Measurements from ENCODE around the gene SLC9A3. TPM values are rescaled to one million over a fixed set of nuclear protein-coding genes. Genes with fewer than 3 reads are reported as not detected.

The SLC9A3 gene
- 1.0 and 1.6 TPM in 2 replicates for total RNA-seq

GRCh38 chr5:524234-524972 lies at the start of gene SLC9A3:
TSS of gene SLC9A3 (minus strand) at chr5:524449.

DNA sequence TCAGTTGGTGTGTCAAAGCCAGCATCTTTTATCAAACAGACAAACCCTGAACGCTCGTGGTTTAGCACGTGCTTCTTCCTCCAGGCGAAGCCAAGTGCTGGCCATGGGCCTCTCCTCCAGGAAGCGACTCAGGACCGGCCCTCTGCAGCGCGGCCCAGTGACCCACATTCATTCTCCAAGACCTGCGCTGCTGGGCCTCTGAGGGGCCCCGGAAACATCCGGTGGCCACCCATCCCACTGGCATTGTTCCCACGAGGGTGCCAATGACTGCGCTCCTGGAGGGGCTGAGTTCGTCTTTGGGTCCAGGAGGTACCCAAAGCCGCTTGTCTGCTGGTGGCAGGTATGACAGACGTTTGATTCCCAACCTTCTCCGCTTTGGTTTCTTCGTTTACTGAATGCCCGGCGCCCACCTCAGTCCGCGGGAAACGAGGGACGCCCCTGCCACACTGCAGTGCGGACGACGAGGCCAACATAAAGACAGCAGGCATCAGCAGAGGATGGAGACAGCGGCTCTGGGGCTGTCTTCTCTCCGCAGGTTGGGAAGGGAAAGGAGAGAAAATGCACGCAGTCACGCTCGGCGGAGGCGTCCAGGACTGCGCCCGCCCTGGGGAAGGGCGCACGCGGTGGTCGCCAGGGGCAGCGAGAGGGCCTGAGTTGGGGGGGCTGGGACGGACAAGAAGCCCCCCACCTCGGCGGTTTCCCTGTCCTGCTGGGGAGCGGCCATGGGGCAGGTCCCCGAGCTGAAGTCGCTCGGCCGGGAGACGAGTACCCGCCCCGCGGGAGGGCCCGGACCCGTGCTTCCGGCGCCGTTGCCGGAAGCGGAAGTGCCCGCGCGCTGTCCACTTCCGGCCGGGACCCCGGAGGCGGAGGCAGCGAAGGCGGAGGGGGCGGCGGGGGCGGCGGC lies 81.7 kb downstream of the SLC9A3 start, which contains the start of gene EXOC3:
TSS of gene EXOC3 (plus strand) at position 842 of the 904 bp plus-strand sequence. CDS start 3,030 bp downstream, outside the sequence.

Other genes starting within 250 kb of the SLC9A3 start
- gene AHRR, start 202.7 kb downstream of the SLC9A3 start, total RNA-seq, result 0.50 and 1.0 TPM in 2 replicates
- gene EXOC3, start 81.3 kb downstream of the SLC9A3 start, total RNA-seq, result 24.6 and 45.3 TPM in 2 replicates
- gene CEP72, start 87.9 kb upstream of the SLC9A3 start, total RNA-seq, result 4.1 and 7.3 TPM in 2 replicates
- 1.8 and 2.7 TPM in 2 replicates for gene TPPP, start 168.9 kb upstream of the SLC9A3 start, total RNA-seq